HepG2 (cell line): ENCODE results near the gene CISD1. TPM values are rescaled to one million over a fixed set of nuclear protein-coding genes. Genes with fewer than 3 reads are reported as not detected.

Source experiments
- JARID2 ChIP-seq: sonication (generic); formaldehyde crosslinking; IDR thresholded peaks from 2 replicates; pipeline ENCODE4 v1.8.1; 2023; ENCODE audit warnings: missing genetic modification reagents, inconsistent platforms; ENCODE audit not compliant: insufficient replicate concordance
- MATR3 ChIP-seq: sonication (generic); formaldehyde crosslinking; IDR thresholded peaks from 2 replicates; pipeline ENCODE4 v1.4.0; 2020; ENCODE audit warnings: missing genetic modification reagents
- RBM39 ChIP-seq: fragments of 200-400 bp; formaldehyde crosslinking; IDR thresholded peaks from one replicate; pipeline ENCODE4 v1.6.1; 2018; ENCODE audit warnings: antibody characterized with exemption, mild to moderate bottlenecking, low read depth, low read length; ENCODE audit not compliant: poor library complexity, severe bottlenecking
- ZKSCAN5 ChIP-seq: sonication (generic); formaldehyde crosslinking; IDR thresholded peaks from 2 replicates; pipeline ENCODE4 v1.5.1; 2020; ENCODE audit warnings: mild to moderate bottlenecking, missing genetic modification reagents
- polyA plus RNA-seq, 8 experiments: library from polyadenylated mRNA; depleted of rRNA in 3 of 8; stranded (reverse) in 7 of 8; unstranded in 1 of 8; fragments of >200 nt; fragmentation: Illumina TruSeq in 4 of 8; extraction: Trizol in 4 of 8; gene quantifications; 2 replicates each; pipeline versions ENCODE4 v1.2.1 to v1.2.3, GENCODE V29; 2011 to 2016; ENCODE audit warnings: low read depth in 4 of 8, missing spikeins in 1 of 8, mixed read lengths in 1 of 8; ENCODE audit not compliant: insufficient read depth in 1 of 8
- total RNA-seq, 5 experiments: library from RNA; depleted of rRNA; stranded (reverse); fragments of >200 nt; fragmentation: Illumina TruSeq; extraction: Trizol; gene quantifications; 2 replicates each; pipeline ENCODE4 v1.2.3, GENCODE V29; 2016; ENCODE audit warnings: low read depth in 1 of 5
- TF ChIP-seq, protein P1 (sequence below): sonication (generic); formaldehyde crosslinking; IDR thresholded peaks from 2 replicates; pipeline ENCODE4 v1.5.0; 2020; ENCODE audit warnings: mild to moderate bottlenecking, missing genetic modification reagents, borderline replicate concordance
- TF ChIP-seq, protein P2 (sequence below): sonication (generic); formaldehyde crosslinking; IDR thresholded peaks from 2 replicates; pipeline ENCODE4 v1.5.0; 2020; ENCODE audit warnings: mild to moderate bottlenecking, missing genetic modification reagents
- TF ChIP-seq, protein P3 (sequence below): sonication (generic); formaldehyde crosslinking; IDR thresholded peaks from 2 replicates; pipeline ENCODE4 v1.4.0; 2020; ENCODE audit warnings: missing genetic modification reagents
- TF ChIP-seq, protein P4 (sequence below): sonication (generic); formaldehyde crosslinking; IDR thresholded peaks from 2 replicates; pipeline ENCODE4 v1.9.0; 2021; ENCODE audit warnings: mild to moderate bottlenecking, missing genetic modification reagents

Gene CISD1
- total and polyA plus RNA-seq, 2 of the 13 experiments (the other 11 are each of a cell fraction or from before 2014, with no cell fraction given): 63.4 to 78.9 TPM

DNA sequence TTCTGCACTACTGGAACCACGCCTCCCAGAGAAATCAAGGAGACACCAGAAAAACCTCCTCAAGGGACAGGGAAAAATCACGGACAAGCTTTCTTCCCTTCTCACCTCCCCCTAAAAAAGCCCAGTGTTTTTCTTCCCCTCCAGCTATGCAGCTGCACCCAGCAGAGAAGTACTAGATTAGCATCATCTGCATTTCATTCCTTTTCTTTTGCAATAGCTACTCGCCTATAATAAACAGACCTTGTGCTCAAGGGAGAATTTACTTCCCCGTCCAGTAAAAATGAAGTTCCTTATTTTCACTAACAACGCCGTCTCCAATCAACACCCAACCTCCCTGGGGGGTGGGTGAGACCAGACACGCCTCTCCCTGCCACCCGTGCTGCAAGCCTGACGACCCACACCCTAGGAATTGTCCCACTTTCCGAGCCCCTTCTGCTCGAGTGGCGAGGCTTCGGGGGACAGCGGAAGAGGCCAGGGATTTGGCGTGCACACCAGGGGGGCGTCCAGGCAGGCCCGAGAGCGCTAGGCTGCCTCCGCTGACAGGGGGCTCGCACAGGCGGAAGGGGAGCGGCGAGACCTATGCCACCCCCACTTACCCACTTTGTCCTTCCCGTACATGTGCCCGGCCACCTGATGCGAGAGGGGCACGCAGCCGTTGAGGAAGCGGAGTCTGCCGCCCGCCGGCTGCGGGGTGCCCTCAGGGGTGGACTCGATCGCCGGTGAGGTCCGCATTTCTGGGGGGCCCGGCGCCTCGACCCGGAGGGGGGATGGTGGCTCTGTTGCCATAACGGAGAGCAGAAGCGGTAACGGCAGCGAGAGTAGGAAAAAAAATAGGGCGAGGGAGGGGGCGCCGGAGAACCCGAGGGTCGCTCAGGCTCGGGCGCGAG lies 1.9 kb upstream of the CISD1 start (continued):
- TF ChIP-seq JARID2 (CRISPR knock-in tag) (no peak), ZKSCAN5 (no peak), RBM39 (no peak), MATR3 (no peak)
- TF ChIP-seq, protein P1, sequence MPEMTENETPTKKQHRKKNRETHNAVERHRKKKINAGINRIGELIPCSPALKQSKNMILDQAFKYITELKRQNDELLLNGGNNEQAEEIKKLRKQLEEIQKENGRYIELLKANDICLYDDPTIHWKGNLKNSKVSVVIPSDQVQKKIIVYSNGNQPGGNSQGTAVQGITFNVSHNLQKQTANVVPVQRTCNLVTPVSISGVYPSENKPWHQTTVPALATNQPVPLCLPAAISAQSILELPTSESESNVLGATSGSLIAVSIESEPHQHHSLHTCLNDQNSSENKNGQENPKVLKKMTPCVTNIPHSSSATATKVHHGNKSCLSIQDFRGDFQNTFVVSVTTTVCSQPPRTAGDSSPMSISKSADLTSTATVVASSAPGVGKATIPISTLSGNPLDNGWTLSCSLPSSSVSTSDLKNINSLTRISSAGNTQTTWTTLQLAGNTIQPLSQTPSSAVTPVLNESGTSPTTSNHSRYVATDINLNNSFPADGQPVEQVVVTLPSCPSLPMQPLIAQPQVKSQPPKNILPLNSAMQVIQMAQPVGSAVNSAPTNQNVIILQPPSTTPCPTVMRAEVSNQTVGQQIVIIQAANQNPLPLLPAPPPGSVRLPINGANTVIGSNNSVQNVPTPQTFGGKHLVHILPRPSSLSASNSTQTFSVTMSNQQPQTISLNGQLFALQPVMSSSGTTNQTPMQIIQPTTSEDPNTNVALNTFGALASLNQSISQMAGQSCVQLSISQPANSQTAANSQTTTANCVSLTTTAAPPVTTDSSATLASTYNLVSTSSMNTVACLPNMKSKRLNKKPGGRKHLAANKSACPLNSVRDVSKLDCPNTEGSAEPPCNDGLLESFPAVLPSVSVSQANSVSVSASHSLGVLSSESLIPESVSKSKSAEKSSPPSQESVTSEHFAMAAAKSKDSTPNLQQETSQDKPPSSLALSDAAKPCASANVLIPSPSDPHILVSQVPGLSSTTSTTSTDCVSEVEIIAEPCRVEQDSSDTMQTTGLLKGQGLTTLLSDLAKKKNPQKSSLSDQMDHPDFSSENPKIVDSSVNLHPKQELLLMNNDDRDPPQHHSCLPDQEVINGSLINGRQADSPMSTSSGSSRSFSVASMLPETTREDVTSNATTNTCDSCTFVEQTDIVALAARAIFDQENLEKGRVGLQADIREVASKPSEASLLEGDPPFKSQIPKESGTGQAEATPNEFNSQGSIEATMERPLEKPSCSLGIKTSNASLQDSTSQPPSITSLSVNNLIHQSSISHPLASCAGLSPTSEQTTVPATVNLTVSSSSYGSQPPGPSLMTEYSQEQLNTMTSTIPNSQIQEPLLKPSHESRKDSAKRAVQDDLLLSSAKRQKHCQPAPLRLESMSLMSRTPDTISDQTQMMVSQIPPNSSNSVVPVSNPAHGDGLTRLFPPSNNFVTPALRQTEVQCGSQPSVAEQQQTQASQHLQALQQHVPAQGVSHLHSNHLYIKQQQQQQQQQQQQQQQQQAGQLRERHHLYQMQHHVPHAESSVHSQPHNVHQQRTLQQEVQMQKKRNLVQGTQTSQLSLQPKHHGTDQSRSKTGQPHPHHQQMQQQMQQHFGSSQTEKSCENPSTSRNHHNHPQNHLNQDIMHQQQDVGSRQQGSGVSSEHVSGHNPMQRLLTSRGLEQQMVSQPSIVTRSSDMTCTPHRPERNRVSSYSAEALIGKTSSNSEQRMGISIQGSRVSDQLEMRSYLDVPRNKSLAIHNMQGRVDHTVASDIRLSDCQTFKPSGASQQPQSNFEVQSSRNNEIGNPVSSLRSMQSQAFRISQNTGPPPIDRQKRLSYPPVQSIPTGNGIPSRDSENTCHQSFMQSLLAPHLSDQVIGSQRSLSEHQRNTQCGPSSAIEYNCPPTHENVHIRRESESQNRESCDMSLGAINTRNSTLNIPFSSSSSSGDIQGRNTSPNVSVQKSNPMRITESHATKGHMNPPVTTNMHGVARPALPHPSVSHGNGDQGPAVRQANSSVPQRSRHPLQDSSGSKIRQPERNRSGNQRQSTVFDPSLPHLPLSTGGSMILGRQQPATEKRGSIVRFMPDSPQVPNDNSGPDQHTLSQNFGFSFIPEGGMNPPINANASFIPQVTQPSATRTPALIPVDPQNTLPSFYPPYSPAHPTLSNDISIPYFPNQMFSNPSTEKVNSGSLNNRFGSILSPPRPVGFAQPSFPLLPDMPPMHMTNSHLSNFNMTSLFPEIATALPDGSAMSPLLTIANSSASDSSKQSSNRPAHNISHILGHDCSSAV (CRISPR knock-in tag): no peak
- TF ChIP-seq, protein P2, sequence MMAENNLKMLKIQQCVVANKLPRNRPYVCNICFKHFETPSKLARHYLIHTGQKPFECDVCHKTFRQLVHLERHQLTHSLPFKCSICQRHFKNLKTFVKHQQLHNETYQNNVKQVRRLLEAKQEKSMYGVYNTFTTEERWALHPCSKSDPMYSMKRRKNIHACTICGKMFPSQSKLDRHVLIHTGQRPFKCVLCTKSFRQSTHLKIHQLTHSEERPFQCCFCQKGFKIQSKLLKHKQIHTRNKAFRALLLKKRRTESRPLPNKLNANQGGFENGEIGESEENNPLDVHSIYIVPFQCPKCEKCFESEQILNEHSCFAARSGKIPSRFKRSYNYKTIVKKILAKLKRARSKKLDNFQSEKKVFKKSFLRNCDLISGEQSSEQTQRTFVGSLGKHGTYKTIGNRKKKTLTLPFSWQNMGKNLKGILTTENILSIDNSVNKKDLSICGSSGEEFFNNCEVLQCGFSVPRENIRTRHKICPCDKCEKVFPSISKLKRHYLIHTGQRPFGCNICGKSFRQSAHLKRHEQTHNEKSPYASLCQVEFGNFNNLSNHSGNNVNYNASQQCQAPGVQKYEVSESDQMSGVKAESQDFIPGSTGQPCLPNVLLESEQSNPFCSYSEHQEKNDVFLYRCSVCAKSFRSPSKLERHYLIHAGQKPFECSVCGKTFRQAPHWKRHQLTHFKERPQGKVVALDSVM (CRISPR knock-in tag): no peak
- TF ChIP-seq, protein P3, sequence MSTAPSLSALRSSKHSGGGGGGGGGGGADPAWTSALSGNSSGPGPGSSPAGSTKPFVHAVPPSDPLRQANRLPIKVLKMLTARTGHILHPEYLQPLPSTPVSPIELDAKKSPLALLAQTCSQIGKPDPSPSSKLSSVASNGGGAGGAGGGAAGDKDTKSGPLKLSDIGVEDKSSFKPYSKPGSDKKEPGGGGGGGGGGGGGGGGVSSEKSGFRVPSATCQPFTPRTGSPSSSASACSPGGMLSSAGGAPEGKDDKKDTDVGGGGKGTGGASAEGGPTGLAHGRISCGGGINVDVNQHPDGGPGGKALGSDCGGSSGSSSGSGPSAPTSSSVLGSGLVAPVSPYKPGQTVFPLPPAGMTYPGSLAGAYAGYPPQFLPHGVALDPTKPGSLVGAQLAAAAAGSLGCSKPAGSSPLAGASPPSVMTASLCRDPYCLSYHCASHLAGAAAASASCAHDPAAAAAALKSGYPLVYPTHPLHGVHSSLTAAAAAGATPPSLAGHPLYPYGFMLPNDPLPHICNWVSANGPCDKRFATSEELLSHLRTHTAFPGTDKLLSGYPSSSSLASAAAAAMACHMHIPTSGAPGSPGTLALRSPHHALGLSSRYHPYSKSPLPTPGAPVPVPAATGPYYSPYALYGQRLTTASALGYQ (CRISPR knock-in tag): no peak
- TF ChIP-seq, protein P4, sequence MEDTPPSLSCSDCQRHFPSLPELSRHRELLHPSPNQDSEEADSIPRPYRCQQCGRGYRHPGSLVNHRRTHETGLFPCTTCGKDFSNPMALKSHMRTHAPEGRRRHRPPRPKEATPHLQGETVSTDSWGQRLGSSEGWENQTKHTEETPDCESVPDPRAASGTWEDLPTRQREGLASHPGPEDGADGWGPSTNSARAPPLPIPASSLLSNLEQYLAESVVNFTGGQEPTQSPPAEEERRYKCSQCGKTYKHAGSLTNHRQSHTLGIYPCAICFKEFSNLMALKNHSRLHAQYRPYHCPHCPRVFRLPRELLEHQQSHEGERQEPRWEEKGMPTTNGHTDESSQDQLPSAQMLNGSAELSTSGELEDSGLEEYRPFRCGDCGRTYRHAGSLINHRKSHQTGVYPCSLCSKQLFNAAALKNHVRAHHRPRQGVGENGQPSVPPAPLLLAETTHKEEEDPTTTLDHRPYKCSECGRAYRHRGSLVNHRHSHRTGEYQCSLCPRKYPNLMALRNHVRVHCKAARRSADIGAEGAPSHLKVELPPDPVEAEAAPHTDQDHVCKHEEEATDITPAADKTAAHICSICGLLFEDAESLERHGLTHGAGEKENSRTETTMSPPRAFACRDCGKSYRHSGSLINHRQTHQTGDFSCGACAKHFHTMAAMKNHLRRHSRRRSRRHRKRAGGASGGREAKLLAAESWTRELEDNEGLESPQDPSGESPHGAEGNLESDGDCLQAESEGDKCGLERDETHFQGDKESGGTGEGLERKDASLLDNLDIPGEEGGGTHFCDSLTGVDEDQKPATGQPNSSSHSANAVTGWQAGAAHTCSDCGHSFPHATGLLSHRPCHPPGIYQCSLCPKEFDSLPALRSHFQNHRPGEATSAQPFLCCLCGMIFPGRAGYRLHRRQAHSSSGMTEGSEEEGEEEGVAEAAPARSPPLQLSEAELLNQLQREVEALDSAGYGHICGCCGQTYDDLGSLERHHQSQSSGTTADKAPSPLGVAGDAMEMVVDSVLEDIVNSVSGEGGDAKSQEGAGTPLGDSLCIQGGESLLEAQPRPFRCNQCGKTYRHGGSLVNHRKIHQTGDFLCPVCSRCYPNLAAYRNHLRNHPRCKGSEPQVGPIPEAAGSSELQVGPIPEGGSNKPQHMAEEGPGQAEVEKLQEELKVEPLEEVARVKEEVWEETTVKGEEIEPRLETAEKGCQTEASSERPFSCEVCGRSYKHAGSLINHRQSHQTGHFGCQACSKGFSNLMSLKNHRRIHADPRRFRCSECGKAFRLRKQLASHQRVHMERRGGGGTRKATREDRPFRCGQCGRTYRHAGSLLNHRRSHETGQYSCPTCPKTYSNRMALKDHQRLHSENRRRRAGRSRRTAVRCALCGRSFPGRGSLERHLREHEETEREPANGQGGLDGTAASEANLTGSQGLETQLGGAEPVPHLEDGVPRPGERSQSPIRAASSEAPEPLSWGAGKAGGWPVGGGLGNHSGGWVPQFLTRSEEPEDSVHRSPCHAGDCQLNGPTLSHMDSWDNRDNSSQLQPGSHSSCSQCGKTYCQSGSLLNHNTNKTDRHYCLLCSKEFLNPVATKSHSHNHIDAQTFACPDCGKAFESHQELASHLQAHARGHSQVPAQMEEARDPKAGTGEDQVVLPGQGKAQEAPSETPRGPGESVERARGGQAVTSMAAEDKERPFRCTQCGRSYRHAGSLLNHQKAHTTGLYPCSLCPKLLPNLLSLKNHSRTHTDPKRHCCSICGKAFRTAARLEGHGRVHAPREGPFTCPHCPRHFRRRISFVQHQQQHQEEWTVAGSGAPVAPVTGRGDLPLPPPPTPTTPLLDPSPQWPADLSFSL (CRISPR knock-in tag): no peak
